Left lobe of liver (tissue), 2 donors: ENCODE results near the gene GSTA1. TPM values are rescaled to one million over a fixed set of nuclear protein-coding genes. Genes with fewer than 3 reads are reported as not detected.
"Not testable (repeated sequence)": the region's sequence is repeated elsewhere in the genome, so short reads cannot be mapped to it uniquely, and the experiment has no call there.

Experiments
- ATAC-seq: fragments of 200-7000 bp; cut with Tn5 transposase; one replicate; pipeline ENCODE4 v1.9.1; 2020; ENCODE audit warnings: mild to moderate bottlenecking, moderate library complexity
- DNase-seq: peaks from one replicate; pipeline ENCODE4 v3.0.0-alpha.2; 2020; ENCODE audit warnings: low spot score
- total RNA-seq: library from RNA; stranded (reverse); gene quantifications from one replicate; pipeline ENCODE4 v1.2.1, GENCODE V29; 2021
- donor health status: DM: no; HTN: no; CAD: no; lungs with moderate emphysema.
- donor health status: DM: no; HTN: yes; CAD: no.

Gene GSTA1
- total RNA-seq = 811 TPM

- peak; percentile 70 for ATAC-seq
- not testable (repeated sequence) for DNase-seq
These were observed at the start of gene GSTA1 for GRCh38 chr6:52803668-52804255. Gene GSTA1 (minus strand): TSS chr6:52803816. CDS start chr6:52799267, 4,549 bp downstream.

DNA sequence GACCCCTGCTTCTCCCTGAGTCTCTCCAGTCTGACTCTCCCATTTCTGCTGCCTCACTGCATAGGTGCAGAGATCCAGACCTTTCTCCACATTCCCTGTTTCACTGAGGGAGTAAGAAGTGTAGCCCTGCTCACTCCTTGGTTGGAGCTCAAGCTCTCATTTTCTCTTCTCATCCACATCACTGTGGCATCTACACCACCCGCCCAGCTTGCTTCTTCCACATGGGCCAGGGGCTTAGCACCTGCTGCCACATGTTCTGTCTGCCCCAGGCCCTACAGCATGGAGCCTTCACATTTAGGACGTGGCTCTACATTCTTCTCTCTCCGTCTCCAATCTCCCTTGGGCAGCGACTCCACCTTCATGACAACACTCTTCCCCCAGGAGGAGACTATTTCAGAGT, 45.5 kb upstream of the GSTA1 start:
- ATAC-seq (no peak), DNase-seq (no peak)

- ATAC-seq = no peak
- no peak for DNase-seq
These were observed 42.4 kb upstream of the GSTA1 start for GRCh38 chr6:52846002-52846401.

DNA sequence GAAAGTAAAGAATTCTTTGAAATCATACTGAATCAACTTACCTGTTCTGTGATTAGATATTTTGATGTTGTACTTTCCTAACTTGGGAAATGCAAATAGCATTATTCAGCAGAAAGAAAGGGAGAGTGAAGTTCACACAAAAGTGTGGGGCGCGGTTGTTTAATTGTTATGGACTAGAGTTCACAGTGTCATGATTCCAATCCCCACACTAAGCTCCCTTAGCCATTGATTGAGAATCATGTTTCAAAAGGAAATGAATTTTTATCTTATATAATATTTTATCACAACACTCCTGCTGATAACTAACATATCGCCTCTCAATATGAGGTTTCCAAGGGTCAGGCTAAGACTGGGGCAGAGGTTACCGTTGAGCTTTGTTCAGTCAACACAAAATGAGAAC, 40.0 kb upstream of the GSTA1 start:
- no peak for DNase-seq
- no peak for ATAC-seq

DNA sequence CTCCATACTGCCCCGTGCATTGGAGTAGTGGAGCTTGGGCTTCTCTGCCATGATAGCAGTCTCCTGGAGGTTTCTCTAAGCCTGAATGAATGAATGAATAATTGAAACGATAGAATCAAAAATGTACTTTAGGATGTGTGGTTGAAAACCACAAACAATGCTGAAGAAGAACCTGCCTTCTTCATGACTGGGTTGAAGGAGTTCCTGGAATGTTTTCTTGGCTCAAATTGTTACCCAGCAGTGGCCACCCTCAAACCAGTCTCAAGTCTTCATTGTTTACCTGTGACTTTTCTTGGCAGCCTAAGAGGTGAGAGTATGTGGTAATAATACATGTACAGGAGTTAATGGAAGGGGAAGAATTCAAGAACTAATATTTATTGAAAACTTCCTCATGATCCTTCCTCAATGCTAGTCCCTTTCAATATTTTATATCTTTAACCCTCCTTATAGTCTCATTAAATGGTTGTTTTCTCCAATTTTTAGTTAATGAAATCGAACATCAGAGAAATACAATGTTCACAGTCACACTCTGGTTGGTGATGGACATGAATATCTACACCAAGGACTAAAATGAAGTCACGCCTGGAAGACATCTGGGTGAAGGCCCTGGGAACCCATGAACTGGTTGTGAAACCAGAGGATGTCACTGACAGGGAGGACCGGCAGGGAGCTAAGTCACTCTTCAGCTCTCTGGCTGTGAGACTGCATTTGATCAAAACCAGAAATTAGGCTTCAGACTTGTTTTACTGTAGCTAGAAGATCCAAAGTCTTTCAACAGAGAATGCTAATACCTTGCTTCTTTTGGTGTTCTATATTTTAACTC, 37.4 kb upstream of the GSTA1 start, which contains the start of gene GSTA5:
TSS of gene GSTA5 (minus strand) at position 51 of the 823 bp plus-strand sequence.
- no peak for DNase-seq
- ATAC-seq = no peak

DNA sequence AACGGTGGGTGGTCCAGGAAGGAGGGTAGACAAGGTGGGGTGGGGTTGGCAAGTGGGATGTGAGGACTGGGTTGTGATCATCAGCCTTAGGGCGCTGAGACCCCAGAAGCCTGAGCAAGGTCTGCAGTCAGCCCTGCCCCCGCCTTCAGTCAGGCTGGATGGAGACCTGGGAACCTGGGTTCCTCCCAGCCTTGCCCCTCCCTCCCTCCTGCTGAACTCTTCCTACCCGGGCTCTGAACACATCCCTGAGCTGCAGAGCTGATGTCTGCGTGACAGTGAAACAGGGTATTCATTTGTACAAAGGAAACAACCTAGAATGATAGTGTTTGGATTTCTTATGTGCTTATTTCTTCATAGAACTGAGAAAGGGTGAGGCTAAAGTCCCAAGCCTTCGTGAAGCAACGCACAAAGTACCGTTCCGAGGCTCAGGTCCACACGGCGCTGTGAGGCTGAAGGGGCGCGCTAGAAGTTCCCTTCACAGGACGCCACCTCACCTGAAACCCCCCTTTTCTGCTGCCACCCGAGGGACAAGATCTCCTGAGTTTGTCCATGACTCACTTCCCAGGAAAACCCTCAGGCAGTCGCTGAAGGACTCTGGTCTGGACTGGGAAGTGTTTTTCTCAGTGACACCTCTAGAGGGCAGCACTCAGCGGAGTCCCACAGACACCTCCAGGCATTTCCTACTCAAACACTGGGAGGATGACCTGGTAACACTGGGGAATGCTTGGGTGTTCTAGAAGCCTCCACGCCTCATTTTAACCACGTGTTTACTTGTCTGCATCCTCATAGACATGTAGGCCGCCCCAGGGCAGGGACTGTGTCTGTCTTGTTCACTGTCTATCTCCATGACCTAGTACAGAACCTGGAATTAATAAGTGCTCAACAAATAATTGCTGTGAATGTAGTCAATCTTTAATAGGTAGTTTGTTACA, 35.8 kb upstream of the GSTA1 start:
- peak; percentile 65 for DNase-seq
- peak; percentile 99 for ATAC-seq

GRCh38 chr6:52834481-52834880, 30.9 kb upstream of the GSTA1 start:
- no peak for DNase-seq
- no peak for ATAC-seq

GRCh38 chr6:52830869-52831268, 27.3 kb upstream of the GSTA1 start:
- DNase-seq, ATAC-seq: not testable (repeated sequence)

- no peak for ATAC-seq
- no peak for DNase-seq
These were observed 25.6 kb upstream of the GSTA1 start for GRCh38 chr6:52829046-52829817.

- DNase-seq, ATAC-seq: not testable (repeated sequence)
These were observed 25.0 kb upstream of the GSTA1 start for GRCh38 chr6:52828621-52829020.

DNA sequence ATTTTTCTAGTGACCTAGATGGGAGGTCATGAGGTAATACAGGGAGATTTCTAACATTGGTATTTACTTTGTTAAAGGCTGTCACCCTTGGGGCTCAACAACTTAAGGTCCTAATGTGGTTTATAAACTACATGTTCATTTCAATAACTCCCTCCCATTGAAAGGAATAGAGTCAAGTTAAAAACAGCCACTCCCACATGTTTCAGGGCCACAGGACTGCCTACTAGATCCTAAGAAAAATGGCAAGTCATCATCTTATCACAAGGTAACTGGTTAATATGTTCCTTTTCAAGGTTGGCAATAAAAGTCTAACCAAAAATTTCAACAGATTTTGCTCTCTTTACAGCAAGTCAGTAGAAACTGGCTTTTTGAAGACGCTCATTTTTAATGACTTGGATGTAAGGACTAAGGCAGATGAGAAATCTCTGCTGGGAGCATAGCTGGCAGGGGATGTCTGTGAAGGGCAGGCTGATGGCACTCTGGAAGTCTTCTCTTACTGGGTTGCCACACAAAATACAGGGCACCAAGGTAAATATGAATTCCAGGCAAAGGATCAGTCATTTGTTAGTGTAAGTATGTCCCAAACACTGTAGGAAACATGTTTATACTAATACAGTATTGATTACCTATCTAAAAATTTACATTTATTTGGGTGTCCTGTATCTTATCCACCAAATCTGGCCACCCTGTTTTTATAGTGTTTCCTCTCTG, 23.6 kb upstream of the GSTA1 start:
- peak; percentile 42 for ATAC-seq
- DNase-seq = not testable (repeated sequence)

DNA sequence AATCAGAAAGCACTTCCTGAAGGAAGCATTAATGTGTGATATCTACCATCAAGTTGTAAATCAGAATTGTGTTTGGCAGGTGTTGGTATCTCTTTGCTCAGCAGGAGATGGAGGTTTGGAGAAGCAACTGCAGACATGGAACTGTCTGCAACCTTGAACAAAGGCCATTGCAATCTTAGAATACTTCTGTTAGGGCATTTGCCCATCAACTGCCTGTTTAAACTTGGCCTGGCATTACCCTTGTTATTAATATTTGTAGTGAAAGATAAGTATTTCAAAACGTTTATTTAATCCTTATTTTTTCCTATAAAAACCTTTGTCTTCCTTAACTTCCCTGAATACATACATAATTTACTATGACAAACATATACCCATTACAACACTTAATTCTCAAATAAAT, 22.9 kb upstream of the GSTA1 start:
- DNase-seq (no peak), ATAC-seq (no peak)

DNA sequence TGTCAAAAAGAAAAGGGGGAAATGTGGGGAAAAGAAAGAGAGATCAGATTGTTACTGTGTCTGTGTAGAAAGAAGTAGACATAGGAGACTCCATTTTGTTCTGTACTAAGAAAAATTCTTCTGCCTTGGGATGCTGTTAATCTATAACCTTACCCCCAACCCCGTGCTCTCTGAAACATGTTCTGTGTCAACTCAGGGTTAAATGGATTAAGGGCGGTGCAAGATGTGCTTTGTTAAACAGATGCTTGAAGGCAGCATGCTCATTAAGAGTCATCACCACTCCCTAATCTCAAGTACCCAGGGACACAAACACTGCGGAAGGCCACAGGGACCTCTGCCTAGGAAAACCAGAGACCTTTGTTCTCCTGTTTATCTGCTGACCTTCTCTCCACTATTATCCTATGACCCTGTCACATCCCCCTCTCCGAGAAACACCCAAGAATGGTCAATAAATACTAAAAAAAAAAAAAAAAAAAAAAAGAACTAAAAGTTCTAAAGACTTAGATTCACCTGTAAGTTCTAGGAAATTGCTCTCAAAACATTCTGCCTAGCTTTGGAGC, 22.4 kb upstream of the GSTA1 start:
- not testable (repeated sequence) for DNase-seq, ATAC-seq

DNA sequence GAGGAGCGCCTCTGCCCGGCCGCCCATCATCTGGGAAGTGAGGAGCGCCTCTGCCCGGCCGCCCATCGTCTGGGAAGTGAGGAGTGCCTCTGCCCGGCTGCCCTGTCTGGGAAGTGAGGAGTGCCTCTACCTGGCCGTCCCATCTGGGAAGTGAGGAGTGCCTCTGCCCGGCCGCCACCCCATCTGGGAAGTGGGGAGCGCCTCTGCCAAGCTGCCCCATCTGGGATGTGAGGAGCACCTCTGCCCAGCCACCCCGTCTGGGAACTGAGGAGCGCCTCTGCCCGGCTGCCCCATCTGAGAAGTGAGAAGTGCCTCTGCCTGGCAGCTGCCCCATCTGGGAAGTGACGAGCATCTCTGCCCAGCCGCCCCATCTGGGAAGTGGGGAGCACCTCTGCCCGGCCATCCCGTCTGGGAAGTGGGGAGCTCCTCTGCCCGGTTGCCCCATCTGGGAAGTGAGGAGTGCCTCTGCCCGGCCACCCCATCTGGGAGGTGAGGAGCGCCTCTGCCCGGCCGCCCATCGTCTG, 21.7 kb upstream of the GSTA1 start:
- not testable (repeated sequence) for ATAC-seq, DNase-seq

DNA sequence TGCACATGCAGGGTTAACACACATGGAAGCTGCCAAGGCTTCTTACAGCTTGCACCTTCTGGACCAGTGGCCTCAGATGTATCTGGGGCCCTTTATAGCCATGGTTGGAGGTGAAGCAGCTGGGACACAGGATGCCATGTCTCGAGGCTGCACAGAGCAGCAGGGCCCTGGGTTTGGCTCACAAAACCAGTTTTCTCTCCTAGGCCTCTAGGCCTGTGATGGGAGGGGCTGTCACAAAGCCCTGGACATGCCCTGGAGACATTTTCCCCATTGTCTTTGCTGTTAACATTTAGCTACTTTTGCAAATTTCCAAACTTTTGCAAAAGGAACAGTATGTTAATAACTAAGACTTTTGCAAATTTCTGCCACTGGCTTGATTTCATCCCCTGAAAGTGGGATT, 18.2 kb upstream of the GSTA1 start:
- ATAC-seq (no peak), DNase-seq (no peak)

DNA sequence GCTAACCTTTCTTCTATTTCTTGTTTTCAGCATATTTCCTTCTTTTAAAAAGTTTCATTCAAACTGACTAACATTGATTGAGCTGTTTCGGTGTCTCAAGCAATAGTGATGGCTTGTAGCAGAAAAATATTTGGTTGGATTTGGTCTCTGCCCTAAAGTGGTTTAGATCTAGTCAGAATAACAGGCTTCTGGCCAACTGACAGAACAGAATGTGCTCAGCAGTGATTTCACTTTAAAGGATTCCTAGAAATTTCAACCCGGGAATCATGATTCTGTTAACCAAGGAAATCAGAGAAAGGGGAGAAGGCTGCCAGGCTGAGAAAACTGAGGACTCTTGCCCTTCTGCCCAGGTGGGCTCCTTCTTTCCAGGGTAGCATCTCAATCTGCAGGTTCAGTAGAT, 16.6 kb upstream of the GSTA1 start:
- ATAC-seq = no peak

DNA sequence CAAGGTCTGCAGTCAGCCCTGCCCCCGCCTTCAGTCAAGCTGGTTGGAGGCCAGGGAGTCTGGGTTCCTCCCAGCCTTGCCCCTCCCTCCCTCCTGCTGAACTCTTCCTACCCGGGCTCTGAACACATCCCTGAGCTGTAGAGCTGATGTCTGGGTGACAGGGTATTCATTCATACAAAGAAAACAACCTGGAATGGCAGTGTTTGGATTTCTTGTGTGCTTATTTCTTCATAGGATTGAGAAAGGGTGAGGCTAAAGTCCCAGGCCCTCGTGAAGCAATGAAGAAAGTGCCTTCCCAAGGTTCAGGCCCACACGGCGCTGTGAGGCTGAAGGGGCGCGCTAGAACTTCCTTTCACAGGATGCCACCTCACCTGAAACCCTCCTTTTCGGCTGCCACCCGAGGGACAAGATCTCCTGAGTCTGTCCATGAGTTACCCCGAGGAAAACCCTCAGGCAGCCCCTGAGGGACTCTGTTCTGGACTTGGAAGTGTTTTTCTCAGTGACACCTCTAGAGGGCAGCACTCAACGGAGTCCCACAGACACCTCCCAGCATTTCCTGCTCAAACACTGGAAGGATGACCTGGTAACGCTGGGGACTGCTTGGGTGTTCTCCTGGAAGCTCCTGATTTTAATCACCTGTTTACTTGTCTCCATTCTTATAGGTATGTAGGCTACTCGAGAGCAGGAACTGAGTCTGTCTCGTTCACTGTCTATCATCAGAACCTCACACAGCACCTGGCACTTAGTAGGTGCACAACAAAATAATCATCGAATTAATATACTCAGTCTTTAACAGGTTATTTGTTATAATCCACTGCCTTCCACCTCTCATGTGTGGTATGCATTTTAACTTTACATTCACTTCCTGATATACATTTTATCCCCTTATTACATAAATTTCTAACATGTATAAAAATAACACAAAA, 11.8 kb upstream of the GSTA1 start:
- ATAC-seq (peak; percentile 94), DNase-seq (peak; percentile 79)

More for the DNA sequence above, 16.6 kb upstream of the GSTA1 start:
- no peak for DNase-seq

DNA sequence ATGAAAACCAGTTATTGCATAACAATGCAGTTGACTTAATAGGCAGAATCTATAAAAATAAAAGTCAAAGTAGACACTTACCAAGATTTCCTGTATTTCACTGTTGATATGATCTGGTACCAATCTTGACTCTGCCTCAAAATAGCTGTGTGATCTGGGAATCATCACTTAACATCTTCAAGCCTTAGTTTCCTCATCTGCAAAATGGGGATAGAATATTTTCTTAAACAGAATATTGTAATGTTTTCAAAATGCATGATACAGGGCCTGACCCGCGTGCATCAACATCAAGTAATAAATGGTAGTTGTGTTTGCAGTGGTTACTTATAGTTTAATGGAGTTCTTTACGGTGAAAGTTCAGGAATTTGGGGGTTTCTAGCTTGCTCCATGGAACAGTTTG, 10.9 kb upstream of the GSTA1 start:
- not testable (repeated sequence) for DNase-seq, ATAC-seq
